ENCODE data around the gene MUC5B.
A peak's percentile ranks its signal among the peaks of the same experiment; 100 is the strongest.
"Not testable (repeated sequence)": the region's sequence is repeated elsewhere in the genome, so short reads cannot be mapped to it uniquely, and the experiment has no call there.

The MUC5B gene

GRCh38 chr11:1251236-1251770 is 28.4 kb downstream of the MUC5B start:
- no peak for DNase-seq (ENCODE audit: low read depth in 2 of 2)

- DNase-seq (ENCODE audit: low read depth in 2 of 2): no peak
Measured at GRCh38 chr11:1252371-1253102, 29.7 kb downstream of the MUC5B start.

- DNase-seq (ENCODE audit: low read depth in 2 of 2): no peak
Measured at GRCh38 chr11:1253103-1253485, 30.2 kb downstream of the MUC5B start.

- no peak for DNase-seq (ENCODE audit: low read depth in 2 of 2)
Measured at GRCh38 chr11:1254086-1254648, 31.3 kb downstream of the MUC5B start.

- no peak for DNase-seq (ENCODE audit: low read depth in 2 of 2)
Measured at GRCh38 chr11:1254733-1255132, 31.9 kb downstream of the MUC5B start.

GRCh38 chr11:1255151-1255550 is 32.3 kb downstream of the MUC5B start:
- DNase-seq (ENCODE audit: low read depth in 2 of 2): no peak

GRCh38 chr11:1256257-1257045 is 33.6 kb downstream of the MUC5B start:
- DNase-seq (ENCODE audit: low read depth in 2 of 2): no peak

GRCh38 chr11:1257366-1257765 is 34.5 kb downstream of the MUC5B start:
- no peak for DNase-seq (ENCODE audit: low read depth in 2 of 2)

GRCh38 chr11:1257916-1258315 is 35.0 kb downstream of the MUC5B start:
- DNase-seq (ENCODE audit: low read depth in 2 of 2): no peak

GRCh38 chr11:1258401-1259075 is 35.7 kb downstream of the MUC5B start:
- no peak for DNase-seq (ENCODE audit: low read depth in 2 of 2)

GRCh38 chr11:1259076-1259461 is 36.2 kb downstream of the MUC5B start:
- DNase-seq (ENCODE audit: low read depth in 2 of 2): no peak

- no peak for DNase-seq (ENCODE audit: low read depth in 2 of 2)
Measured at GRCh38 chr11:1259561-1259960, 36.7 kb downstream of the MUC5B start.

GRCh38 chr11:1260023-1260501 is 37.2 kb downstream of the MUC5B start:
- no peak for DNase-seq (ENCODE audit: low read depth in 2 of 2)

GRCh38 chr11:1260620-1261019 is 37.8 kb downstream of the MUC5B start:
- no peak for DNase-seq (ENCODE audit: low read depth in 2 of 2)

- no peak for DNase-seq (ENCODE audit: low read depth in 2 of 2)
Measured at GRCh38 chr11:1261241-1262071, 38.6 kb downstream of the MUC5B start.

- DNase-seq (ENCODE audit: low read depth in 2 of 2): peak; percentile 47 to 53
Measured at GRCh38 chr11:1262172-1263006, 39.5 kb downstream of the MUC5B start.

GRCh38 chr11:1263010-1263409 is 40.1 kb downstream of the MUC5B start:
- DNase-seq (ENCODE audit: low read depth in 2 of 2): no peak

- peak; percentile 31 to 40 for DNase-seq (ENCODE audit: low read depth in 2 of 2)
Measured at GRCh38 chr11:1264444-1264843, 41.6 kb downstream of the MUC5B start.

- DNase-seq (ENCODE audit: low read depth in 2 of 2): not testable (repeated sequence)
Measured at GRCh38 chr11:1265480-1265879, 42.6 kb downstream of the MUC5B start.

GRCh38 chr11:1266976-1267375 is 44.1 kb downstream of the MUC5B start:
- DNase-seq (ENCODE audit: low read depth in 2 of 2): not testable (repeated sequence)

Measured in fibroblast of skin of left biceps (primary cell).